Fibroblast of villous mesenchyme (primary cell): ENCODE results near the gene ZNF329. TPM values are rescaled to one million over a fixed set of nuclear protein-coding genes. Genes with fewer than 3 reads are reported as not detected.

ENCODE experiments used
- DNase-seq: peaks from one replicate; pipeline ENCODE4 v3.0.0-alpha.2; 2010; ENCODE audit warnings: low read depth
- H3K4me3 ChIP-seq: 2 replicates; pipeline ENCODE4 v1.5.1; 2011; ENCODE audit warnings: low read depth, mild to moderate bottlenecking, low read length
- CTCF ChIP-seq: IDR thresholded peaks from 2 replicates; pipeline ENCODE4 v1.5.1; 2012; ENCODE audit warnings: low read depth, mild to moderate bottlenecking, low read length; ENCODE audit not compliant: insufficient read depth
- total RNA-seq: library from RNA; depleted of rRNA; stranded (reverse); fragments of >200 nt; gene quantifications from 2 replicates; pipeline ENCODE4 v1.2.3, GENCODE V29; 2012

ZNF329 gene
- total RNA-seq, 1 donor: 14.2 TPM

GRCh38 chr19:58118979-58119733 lies 31.4 kb downstream of the ZNF329 start:
- DNase-seq: no peak
- no peak for TF ChIP-seq CTCF

GRCh38 chr19:58117841-58118575 lies 32.6 kb downstream of the ZNF329 start:
- TF ChIP-seq CTCF: no peak
- DNase-seq: no peak
- no peak overlapping the region for H3K4me3 ChIP-seq

More at GRCh38 chr19:58118979-58119733, 31.4 kb downstream of the ZNF329 start:
- no peak overlapping the region for H3K4me3 ChIP-seq

GRCh38 chr19:58108546-58108817 lies 42.1 kb downstream of the ZNF329 start:
- no peak overlapping the region for H3K4me3 ChIP-seq
- TF ChIP-seq CTCF: no peak
- no peak for DNase-seq

GRCh38 chr19:58107778-58108545 lies 42.6 kb downstream of the ZNF329 start:
- no peak for TF ChIP-seq CTCF
- H3K4me3 ChIP-seq: no peak overlapping the region
- DNase-seq: no peak

GRCh38 chr19:58098682-58098998 lies 51.9 kb downstream of the ZNF329 start:
- no peak for DNase-seq
- peak overlapping the region; percentile 89 for H3K4me3 ChIP-seq
- TF ChIP-seq CTCF: no peak

GRCh38 chr19:58097781-58098681 lies 52.6 kb downstream of the ZNF329 start, which contains the start of gene ZSCAN18:
Gene ZSCAN18, minus strand, starts transcription at chr19:58098231. Its CDS starts 7,964 bp downstream, at chr19:58090267.
- DNase-seq: peak; percentile 94
- peak within 1 kb of the TSS; percentile 89 for H3K4me3 ChIP-seq
- TF ChIP-seq CTCF: no peak
